K562 (cell line): Measurements from ENCODE around the gene BIVM. TPM values are rescaled to one million over a fixed set of nuclear protein-coding genes. Genes with fewer than 3 reads are reported as not detected.

ENCODE experiments used
- ATAC-seq: fragments of 200-7000 bp; cut with Tn5 transposase; 3 replicates; pipeline ENCODE4 v1.9.1; 2020; ENCODE audit warnings: moderate library complexity
- BruUV-seq: library from RNA; stranded (reverse); fragments of 400-500 nt; replicated peaks from 2 replicates; lab custom pipeline; 2021; lab: Mats Ljungman, UMichigan
- CTCF ChIA-PET: fragments of 300-600 bp; formaldehyde crosslinking; extraction: SDS; loops from one replicate; lab custom pipeline; 2021; ENCODE audit warnings: low intra/inter-chr PET ratio; lab: Yijun Ruan, JAX
- POLR2A ChIA-PET: fragments of 300-600, 350-650 bp; sonication (Branson Sonifier 250); formaldehyde crosslinking; extraction: SDS; loops from one replicate; lab custom pipeline; 2021; ENCODE audit warnings: antibody characterized with exemption, inconsistent platforms; lab: Yijun Ruan, JAX
- DNase-seq, 4 experiments: peaks; one replicate each; pipeline versions ENCODE4 v3.0.0 to v3.0.0-alpha.2; 2011 to 2018; ENCODE audit warnings: low spot score in 3 of 4, mixed read lengths in 3 of 4; ENCODE audit errors: extremely low read depth in 1 of 4
- FAIRE-seq: peaks from 2 replicates; lab custom pipeline; 2011; peaks lifted over from hg19 to GRCh38; lab: Jason Lieb, UNC
- H2AFZ ChIP-seq: 2 replicates; pipeline ENCODE4 v1.6.0; 2011; ENCODE audit warnings: low read depth, low read length, control low read depth, inconsistent platforms
- H3K27ac ChIP-seq: fragments of 200-600 bp; 3 replicates; pipeline ENCODE4 v1.8.0; 2011; ENCODE audit warnings: low read depth, mild to moderate bottlenecking, control low read depth, inconsistent platforms, low read length, moderate library complexity, mixed read lengths; ENCODE audit errors: extremely low read depth
- H3K27me3 ChIP-seq, 2 experiments: fragments of 300-600 bp in 1 of 2; 2 replicates in 1 of 2; 3 replicates in 1 of 2; pipeline versions ENCODE4 v1.6.0 to v1.8.0; 2011; ENCODE audit warnings: inconsistent platforms in 2 of 2, low read length in 2 of 2, mild to moderate bottlenecking in 1 of 2, mixed read lengths in 1 of 2, moderate library complexity in 1 of 2; ENCODE audit not compliant: control insufficient read depth in 2 of 2, insufficient read depth in 2 of 2
- H3K36me3 ChIP-seq: fragments of 300-600 bp; 3 replicates; pipeline ENCODE4 v1.8.0; 2011; ENCODE audit warnings: mild to moderate bottlenecking, low read length, inconsistent platforms; ENCODE audit not compliant: control insufficient read depth, insufficient read depth
- H3K4me1 ChIP-seq, 2 experiments: fragments of 200-600 bp in 1 of 2; replicated peaks in 1 of 2; 2 replicates in 1 of 2; 3 replicates in 1 of 2; pipeline versions ENCODE4 v1.5.1 to v1.8.0; 2011; ENCODE audit warnings: inconsistent platforms in 2 of 2, low read length in 2 of 2, mild to moderate bottlenecking in 1 of 2, mixed read lengths in 1 of 2, moderate library complexity in 1 of 2; ENCODE audit not compliant: control insufficient read depth in 2 of 2, insufficient read depth in 2 of 2
- H3K4me2 ChIP-seq: 2 replicates; pipeline ENCODE4 v1.6.1; 2011; ENCODE audit warnings: low read length, control low read depth, inconsistent platforms, mixed read lengths; ENCODE audit not compliant: insufficient read depth
- H3K4me3 ChIP-seq: fragments of 200-600 bp; sonication (generic), shearing (Covaris generic); 2 replicates; pipeline ENCODE4 v1.5.1; 2016; ENCODE audit warnings: control low read depth, inconsistent platforms
- H3K79me2 ChIP-seq: fragments of 200-600 bp; 3 replicates; pipeline ENCODE4 v1.8.0; 2011; ENCODE audit warnings: low read length, inconsistent platforms; ENCODE audit not compliant: control insufficient read depth, insufficient read depth
- H3K9ac ChIP-seq, 2 experiments: 2 replicates each; pipeline versions ENCODE4 v1.6.0 to v1.6.1; 2011; ENCODE audit warnings: low read depth in 2 of 2, low read length in 2 of 2, control low read depth in 1 of 2, inconsistent platforms in 1 of 2, mild to moderate bottlenecking in 1 of 2, mixed read lengths in 1 of 2; ENCODE audit not compliant: insufficient read depth in 1 of 2
- H3K9me1 ChIP-seq: one replicate; pipeline ENCODE4 v1.6.0; 2011; ENCODE audit warnings: inconsistent platforms, mild to moderate bottlenecking, low read length, moderate library complexity; ENCODE audit not compliant: control insufficient read depth, insufficient read depth
- H3K9me3 ChIP-seq: replicated peaks from 2 replicates; pipeline ENCODE4 v1.5.1; 2011; ENCODE audit warnings: low read depth, low read length, inconsistent platforms; ENCODE audit not compliant: control insufficient read depth, insufficient read depth
- H4K20me1 ChIP-seq: replicated peaks from 2 replicates; pipeline ENCODE4 v1.6.1; 2011; ENCODE audit warnings: low read length, inconsistent platforms, mixed read lengths; ENCODE audit not compliant: control insufficient read depth, insufficient read depth
- BCLAF1 ChIP-seq, 2 experiments: fragments of 450-650 bp in 1 of 2; IDR thresholded peaks; 2 replicates each; pipeline ENCODE4 v1.6.1; 2011 to 2017; ENCODE audit warnings: low read depth in 2 of 2, antibody characterized with exemption in 1 of 2, borderline replicate concordance in 1 of 2, low read length in 1 of 2, mild to moderate bottlenecking in 1 of 2, mixed read lengths in 1 of 2; ENCODE audit not compliant: control insufficient read depth in 1 of 2
- CTBP1 ChIP-seq: fragments of 450-650 bp; IDR thresholded peaks from 2 replicates; pipeline ENCODE4 v1.6.1; 2016; ENCODE audit warnings: borderline replicate concordance
- EGR1 ChIP-seq: fragments of 450-650 bp; conservative IDR thresholded peaks from 2 replicates; pipeline ENCODE4 v1.6.1; 2017; ENCODE audit warnings: mild to moderate bottlenecking
- FOSL1 ChIP-seq: fragments of 200-800 bp; sonication (Bioruptor generic); conservative IDR thresholded peaks from 2 replicates; pipeline ENCODE4 v1.6.1; 2016; ENCODE audit warnings: missing genetic modification characterization, missing compliant biosample characterization
- MED1 ChIP-seq: sonication (generic); formaldehyde crosslinking; IDR thresholded peaks from 2 replicates; pipeline ENCODE4 v1.8.1; 2023; ENCODE audit warnings: missing genetic modification reagents, borderline replicate concordance
- NBN ChIP-seq: fragments of 450-650 bp; IDR thresholded peaks from 2 replicates; pipeline ENCODE4 v1.6.1; 2016; ENCODE audit warnings: low read depth, mild to moderate bottlenecking
- ZBED1 ChIP-seq: IDR thresholded peaks from 2 replicates; pipeline ENCODE4 v1.6.1; 2014
- ZNF79 ChIP-seq: fragments of 250-450 bp; sonication (Bioruptor Pico); IDR thresholded peaks from 2 replicates; pipeline ENCODE4 v1.4.0; 2020; ENCODE audit warnings: low read depth, mild to moderate bottlenecking, moderate library complexity
- whole genome bisulfite sequencing: fragments of 100-300 bp; shearing (Covaris generic); methylation state at CpG from one replicate; pipeline ENCODE4 v1.1.6; 2016; ENCODE audit warnings: low coverage, mixed read lengths; ENCODE audit not compliant: insufficient coverage; ENCODE audit errors: missing lambda C conversion rate; 5-methylcytosine and 5-hydroxymethylcytosine counted together
- in situ Hi-C: fragments of 300-500 bp; cut with MboI; formaldehyde crosslinking; loops from 4 replicates; pipeline ENCODE4 v1.15.0; 2018; ENCODE audit warnings: inconsistent platforms, mixed read lengths
- intact Hi-C: fragments of 100-400 bp; cut with micrococcal nuclease; formaldehyde crosslinking; loops from 2 replicates; pipeline ENCODE4 v1.14.2; 2022
- polyA plus RNA-seq, 8 experiments: library from polyadenylated mRNA; depleted of rRNA in 4 of 8; stranded (reverse) in 5 of 8; unstranded in 3 of 8; fragments of >200 nt; fragmentation: Nextera tagmentation in 2 of 8; fragmentation: Illumina TruSeq in 1 of 8; extraction: Ambion mirVana in 2 of 8; extraction: Trizol in 1 of 8; gene quantifications; 2 replicates each; pipeline versions ENCODE4 v1.2.1 to v1.2.3, GENCODE V29; 2011 to 2014; ENCODE audit warnings: inconsistent platforms in 1 of 8, missing spikeins in 1 of 8
- total RNA-seq, 7 experiments: library from RNA; depleted of rRNA in 6 of 7; stranded (reverse); fragments of >200 nt in 6 of 7; fragmentation: Illumina TruSeq in 2 of 7; extraction: Trizol in 2 of 7; gene quantifications; 2 replicates each; pipeline versions ENCODE4 v1.2.1 to v1.2.3, GENCODE V29; 2011 to 2021; ENCODE audit warnings: low replicate concordance in 1 of 7
- TF ChIP-seq, protein P1 (sequence below), 2 experiments: IDR thresholded peaks; 2 replicates each; pipeline ENCODE4 v1.6.1; 2011; ENCODE audit warnings: borderline replicate concordance in 1 of 2, control low read depth in 1 of 2, low read depth in 1 of 2, low read length in 1 of 2, mild to moderate bottlenecking in 1 of 2, mixed read lengths in 1 of 2, moderate library complexity in 1 of 2; ENCODE audit not compliant: insufficient read depth in 1 of 2, insufficient read length in 1 of 2, poor library complexity in 1 of 2, severe bottlenecking in 1 of 2; ENCODE audit errors: extremely low read depth in 1 of 2

Gene BIVM
- total and polyA plus RNA-seq, 9 of the 15 experiments (the other 6 are each of a cell fraction or from before 2014, with no cell fraction given) = 3.6 to 23.1 (median 16.8) TPM

DNA sequence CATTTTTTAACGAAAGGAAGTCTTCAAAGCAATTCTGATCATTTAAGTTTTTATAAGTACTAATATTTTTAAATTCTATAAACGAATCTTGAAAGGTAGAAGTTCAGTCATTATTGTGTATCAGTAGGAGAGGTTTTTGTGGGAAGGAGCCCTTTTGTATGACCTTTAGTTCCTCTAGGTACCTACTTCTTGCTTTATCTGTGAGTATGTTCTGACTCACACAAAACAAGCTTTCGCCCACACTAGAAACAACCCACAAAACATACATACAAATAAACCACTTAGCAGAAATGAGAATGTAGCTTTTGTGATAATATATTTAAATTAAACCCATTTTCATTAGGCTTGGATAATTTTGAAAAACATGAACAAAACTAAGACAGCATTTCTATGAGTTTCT, 74.7 kb downstream of the BIVM start:
- ATAC-seq = no peak
- no peaks in the 10 kb centered on the region for H3K27me3 ChIP-seq
- no peaks in the 10 kb centered on the region; the same call in 2 of the 3 replicates for H3K79me2 ChIP-seq
- H2AFZ ChIP-seq = no peak overlapping the region
- H4K20me1 ChIP-seq = no peaks in the 10 kb centered on the region
- H3K9me1 ChIP-seq = no peaks in the 10 kb centered on the region
- H3K4me1 ChIP-seq = no peaks in the 10 kb centered on the region
- CTCF ChIA-PET = interaction anchor here (0.7 kb wide), 1 partner anchor 178 kb away, joined by 3 read pairs; no protein-coding TSS in a partner anchor
- peaks cover 51% of the 10 kb centered on the region for H3K36me3 ChIP-seq
- no peak for TF ChIP-seq BCLAF1 (IDR thresholded peaks at IDR 0.05; ENCODE audit: borderline replicate concordance in 1 of 2, control insufficient read depth in 1 of 2, low read depth in 2 of 2, low read length in 1 of 2)
- no peak for TF ChIP-seq ZNF79
- peak; percentile 30; the same call in 1 of the 2 replicates for TF ChIP-seq EGR1
- TF ChIP-seq ZBED1 = no peak
- no peak for TF ChIP-seq NBN
- TF ChIP-seq, protein P1, sequence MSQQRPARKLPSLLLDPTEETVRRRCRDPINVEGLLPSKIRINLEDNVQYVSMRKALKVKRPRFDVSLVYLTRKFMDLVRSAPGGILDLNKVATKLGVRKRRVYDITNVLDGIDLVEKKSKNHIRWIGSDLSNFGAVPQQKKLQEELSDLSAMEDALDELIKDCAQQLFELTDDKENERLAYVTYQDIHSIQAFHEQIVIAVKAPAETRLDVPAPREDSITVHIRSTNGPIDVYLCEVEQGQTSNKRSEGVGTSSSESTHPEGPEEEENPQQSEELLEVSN (IDR thresholded peaks at IDR 0.05; ENCODE audit: borderline replicate concordance in 1 of 2, extremely low read depth in 1 of 2, insufficient read depth in 1 of 2, insufficient read length in 1 of 2, low read depth in 1 of 2, low read length in 1 of 2, poor library complexity in 1 of 2, severe bottlenecking in 1 of 2) = no peak
- 0 out of 2 replicates have a peak, but pooled peaks have one; percentile 22 for TF ChIP-seq FOSL1
- no peak for TF ChIP-seq CTBP1
- TF ChIP-seq MED1 (CRISPR knock-in tag) = no peak
- no peak overlapping the region for H3K4me2 ChIP-seq
- no peak overlapping the region for H3K4me3 ChIP-seq
- no peak for DNase-seq
- intact Hi-C loops = no loop called here
- H3K27ac ChIP-seq = no peak overlapping the region
- BruUV-seq = no TSS peak
- in situ Hi-C loops = no loop called here
- H3K9me3 ChIP-seq = no peaks in the 10 kb centered on the region
- WGBS = 41% methylated on average over 3 of the region's 3 CpGs
- no peak for FAIRE-seq
- H3K9ac ChIP-seq = no peak overlapping the region
- POLR2A ChIA-PET = interaction anchor here (0.6 kb wide), 1 partner anchor 82 kb away, joined by 3 read pairs; no protein-coding TSS in a partner anchor
